D341Med (cell line): Measurements from ENCODE around the gene DPEP3.
"Not testable (repeated sequence)": the region's sequence is repeated elsewhere in the genome, so short reads cannot be mapped to it uniquely, and the experiment has no call there.

Experiments
- DNase-seq: peaks from one replicate; pipeline ENCODE4 v3.0.0; 2012; ENCODE audit warnings: low spot score

DPEP3 gene

DNA sequence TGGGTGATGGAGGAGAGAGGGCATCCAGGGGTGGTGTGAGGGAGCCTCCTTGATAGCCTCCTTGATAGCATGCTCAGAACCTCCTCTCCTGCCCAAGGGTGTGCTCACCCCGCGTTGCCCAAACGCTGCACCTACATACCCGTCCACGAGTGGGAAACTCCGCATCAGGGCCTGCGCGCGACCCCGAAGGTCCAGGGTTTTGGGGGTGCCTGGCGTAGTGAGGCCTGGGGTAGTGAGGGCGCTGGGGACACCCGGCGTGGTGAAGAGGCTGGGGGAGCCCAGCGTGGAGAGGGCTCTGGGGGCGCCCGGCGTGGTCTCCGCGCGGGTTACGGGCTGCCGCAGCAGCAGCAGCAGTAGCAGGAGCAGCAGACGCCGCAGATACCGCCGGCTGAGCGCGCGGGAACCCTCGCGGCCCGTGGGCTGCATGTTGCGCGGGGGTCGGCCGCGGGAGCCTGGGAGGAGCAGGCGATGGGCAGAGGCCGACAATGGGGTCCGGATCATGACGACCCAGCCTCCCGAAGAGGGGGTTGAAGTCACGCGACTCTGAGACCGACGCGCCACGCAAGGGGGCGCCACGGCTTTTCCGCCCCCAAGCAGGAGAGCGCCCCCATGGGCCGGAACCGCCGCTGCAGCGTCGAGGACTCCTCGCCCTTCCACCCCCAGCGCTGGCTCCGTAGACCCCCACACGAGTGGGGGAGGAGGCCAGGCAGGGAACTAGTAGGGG, at the start of gene DPEP3:
DPEP3 (minus strand) TSS at position 545 of the 724 bp plus-strand sequence; CDS start at position 426, 119 bp downstream.
- DNase-seq = no peak

GRCh38 chr16:68028996-68029395, 48.7 kb upstream of the DPEP3 start:
- no peak for DNase-seq

DNA sequence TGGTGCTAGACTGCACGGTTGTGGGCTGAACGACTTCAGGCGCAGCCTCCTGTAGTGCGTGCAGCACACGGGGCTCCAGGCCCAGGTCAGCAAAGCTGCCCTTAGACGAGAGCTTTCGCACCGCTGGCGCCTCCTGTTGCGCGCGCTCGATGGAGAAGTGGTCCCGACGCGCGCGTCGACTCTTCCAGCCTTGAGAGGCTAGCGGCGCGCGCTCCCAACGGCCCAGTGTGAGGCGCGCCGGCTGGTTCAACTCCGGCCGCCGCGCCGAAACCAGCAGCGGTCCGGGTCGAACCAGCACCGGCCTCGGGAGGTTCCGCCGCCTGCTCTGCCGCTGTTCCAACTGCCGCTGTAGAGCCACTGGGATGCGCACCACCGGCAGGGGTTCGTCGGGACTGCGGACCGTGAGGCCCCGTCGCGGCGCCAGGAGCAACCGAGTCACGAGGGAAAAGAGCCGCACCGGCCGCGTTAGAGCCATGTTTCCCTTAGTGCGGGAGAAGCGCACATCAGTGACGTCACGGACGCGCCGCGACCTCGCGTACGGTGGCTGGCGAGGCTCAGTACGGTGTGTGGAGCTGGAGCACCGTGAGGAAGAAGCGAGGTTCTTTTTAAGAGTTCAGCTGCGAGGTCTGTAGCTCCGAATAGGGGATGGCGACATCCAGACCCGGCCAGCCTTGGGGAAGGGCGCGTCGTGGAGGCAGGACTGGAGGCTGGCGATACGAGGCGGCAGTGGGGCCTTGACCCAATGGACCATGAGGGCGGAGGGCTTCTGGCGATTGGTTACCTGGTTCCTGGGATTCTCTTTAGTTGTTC, 42.6 kb upstream of the DPEP3 start, which contains the start of the genes DDX28 and DUS2:
DDX28 (minus strand) TSS at position 505 of the 810 bp plus-strand sequence; CDS start at position 475, 30 bp downstream.
DUS2 (plus strand) TSS at position 557 of the 810 bp plus-strand sequence. CDS start 14,740 bp downstream, outside the sequence.
- DNase-seq = peak; percentile 91

GRCh38 chr16:68022278-68022727, 42.0 kb upstream of the DPEP3 start:
- no peak for DNase-seq

DNA sequence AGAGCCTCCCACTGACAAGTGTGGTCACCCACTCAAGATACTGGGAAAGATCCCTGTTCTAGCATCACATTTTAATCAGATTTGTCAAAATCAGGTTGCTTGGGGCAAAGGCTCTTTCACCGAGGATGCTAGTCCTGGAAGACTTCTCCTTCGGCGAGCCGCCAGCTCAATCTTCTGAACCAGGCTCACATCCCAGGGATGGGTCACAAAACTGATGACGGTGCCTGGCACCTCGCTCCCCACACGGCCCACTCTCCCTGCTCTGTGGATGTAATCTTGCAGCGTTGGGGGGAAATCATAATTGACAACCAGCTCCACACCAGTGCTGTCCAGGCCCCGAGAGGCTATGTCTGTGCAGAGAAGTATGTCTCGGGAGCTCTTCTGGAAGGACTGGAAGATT, 41.2 kb upstream of the DPEP3 start:
- DNase-seq = no peak

- no peak for DNase-seq
Observed at GRCh38 chr16:68019167-68019680, 38.9 kb upstream of the DPEP3 start.

- DNase-seq = peak; percentile 3
Observed at GRCh38 chr16:68015681-68016080, 35.4 kb upstream of the DPEP3 start, which contains the start of gene DPEP2NB. TSS of gene DPEP2NB (minus strand) at chr16:68015911. CDS start at chr16:68015770, 141 bp downstream.

GRCh38 chr16:68013440-68013839, 33.1 kb upstream of the DPEP3 start:
- peak; percentile 17 for DNase-seq

DNA sequence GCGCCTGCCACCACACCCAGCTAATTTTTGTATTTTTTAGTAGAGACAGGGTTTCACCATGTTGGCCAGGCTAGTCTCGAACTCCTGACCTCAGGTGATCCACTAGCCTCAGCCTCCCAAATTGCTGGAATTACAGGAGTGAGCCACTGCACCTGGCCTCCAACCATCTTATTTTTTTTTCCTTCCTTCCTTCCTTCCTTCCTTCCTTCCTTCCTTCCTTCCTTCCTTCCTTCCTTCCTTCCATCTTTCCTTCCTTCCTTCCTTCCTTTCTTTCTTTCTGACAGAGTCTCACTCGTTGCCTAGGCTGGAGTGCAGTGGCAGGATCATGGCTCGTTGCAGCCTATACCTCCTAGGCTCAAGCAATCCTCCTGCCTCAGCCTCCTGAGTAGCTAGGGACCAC, 29.6 kb upstream of the DPEP3 start:
- DNase-seq = not testable (repeated sequence)

GRCh38 chr16:68009157-68009735, 28.9 kb upstream of the DPEP3 start:
- DNase-seq = peak; percentile 17

DNA sequence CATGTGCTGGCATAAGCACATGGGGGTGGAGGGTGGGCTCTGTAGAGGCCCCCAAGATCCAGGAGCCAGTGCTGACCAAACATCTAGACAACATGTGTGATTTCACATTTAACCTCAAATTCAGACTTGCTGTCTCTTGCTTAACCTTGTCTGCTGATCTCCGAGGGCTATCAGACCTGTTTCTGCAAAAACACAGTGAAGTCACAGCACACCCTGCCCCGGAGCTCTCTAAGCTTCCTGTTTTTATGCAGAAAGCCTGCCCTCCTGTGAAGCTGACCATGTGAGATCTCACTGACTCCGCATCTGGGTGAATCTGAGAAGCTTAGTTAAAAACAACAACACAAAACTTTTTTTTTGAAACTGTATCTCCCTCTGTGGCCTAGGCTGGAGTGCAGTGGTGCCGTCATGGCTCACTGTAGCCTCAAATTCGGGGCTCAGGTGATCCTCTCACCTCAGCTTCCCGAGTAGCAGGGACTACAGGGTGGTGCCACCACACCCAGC, 25.5 kb upstream of the DPEP3 start:
- DNase-seq = no peak

- DNase-seq = no peak
Observed at GRCh38 chr16:68005211-68005610, 24.9 kb upstream of the DPEP3 start.

GRCh38 chr16:68003031-68003430, 22.7 kb upstream of the DPEP3 start:
- no peak for DNase-seq

DNA sequence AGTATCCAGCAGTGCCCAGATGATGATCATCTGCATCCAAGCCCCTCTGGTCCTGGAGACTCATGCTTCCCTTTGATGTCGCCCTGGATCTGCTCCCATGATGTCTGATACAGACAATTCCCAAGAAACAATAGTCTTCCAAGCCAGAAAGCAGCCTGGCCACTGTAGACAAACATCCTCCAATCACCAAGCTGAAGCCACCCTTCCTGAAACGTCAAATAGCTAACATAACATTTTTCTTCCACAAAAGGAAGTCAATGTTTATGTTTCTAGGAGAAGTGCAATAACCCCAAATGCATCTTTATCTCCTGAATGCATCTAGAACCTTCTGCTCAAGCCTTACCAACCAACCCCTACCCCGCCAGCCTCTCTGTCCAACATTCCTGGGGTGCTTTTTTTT, 20.2 kb upstream of the DPEP3 start:
- no peak for DNase-seq

DNA sequence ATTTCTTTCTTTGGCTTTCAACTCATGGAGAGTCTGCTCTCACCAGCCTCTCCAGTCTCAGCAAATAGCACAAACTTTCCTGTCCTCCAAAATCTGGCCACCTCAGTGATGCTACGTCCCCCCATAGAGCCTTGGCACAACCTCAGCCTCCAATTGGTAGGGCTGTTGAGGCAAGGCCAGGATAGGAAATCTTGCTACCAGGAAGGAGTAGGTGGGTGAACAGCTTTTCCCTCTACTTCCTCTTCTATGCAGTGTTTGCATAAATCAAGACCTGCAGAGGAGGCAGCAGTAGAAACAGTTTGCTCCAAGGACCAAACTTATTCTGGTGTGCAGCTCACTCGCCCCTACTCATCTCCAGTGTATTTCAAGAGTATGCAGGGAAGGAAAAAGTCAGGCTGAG, 19.7 kb upstream of the DPEP3 start:
- DNase-seq = no peak

DNA sequence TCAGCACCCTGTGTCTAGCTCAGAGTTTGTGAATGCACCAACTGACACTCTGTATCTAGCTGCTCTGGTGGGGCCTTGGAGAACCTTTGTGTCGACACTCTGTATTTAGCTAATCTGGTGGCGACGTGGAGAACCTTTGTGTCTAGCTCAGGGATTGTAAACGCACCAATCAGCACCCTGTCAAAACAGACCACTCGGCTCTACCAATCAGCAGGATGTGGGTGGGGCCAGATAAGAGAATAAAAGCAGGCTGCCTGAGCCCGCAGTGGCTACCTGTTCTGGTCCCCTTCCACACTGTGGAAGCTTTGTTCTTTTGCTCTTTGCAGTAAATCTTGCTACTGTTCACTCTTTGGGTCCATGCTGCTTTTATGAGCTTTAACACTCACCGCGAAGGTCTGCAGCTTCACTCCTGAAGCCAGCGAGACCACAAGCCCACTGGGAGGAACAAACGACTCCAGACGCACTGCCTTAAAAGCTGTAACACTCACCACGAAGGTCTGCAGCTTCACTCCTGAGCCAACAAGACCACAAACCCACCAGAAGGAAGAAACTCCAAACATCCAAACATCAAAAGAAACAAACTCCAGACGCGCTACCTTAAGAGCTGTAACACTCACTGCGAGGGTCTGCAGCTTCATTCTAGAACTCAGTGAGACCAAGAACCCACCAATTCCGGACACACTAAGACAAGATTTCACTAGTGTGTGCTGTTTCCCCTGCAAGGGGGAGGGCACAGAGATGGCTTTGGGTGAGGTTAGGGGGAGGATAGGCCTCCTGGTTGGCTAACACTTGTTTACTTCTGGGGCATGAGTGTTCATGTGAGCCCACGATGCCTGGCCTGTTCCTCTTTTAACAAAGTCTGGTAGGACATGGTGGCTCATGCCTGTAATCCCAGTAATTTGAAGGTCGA, 18.7 kb upstream of the DPEP3 start, which contains the start of gene DPEP2:
DPEP2 (minus strand) TSS at position 706 of the 910 bp plus-strand sequence. CDS start 6,272 bp downstream, outside the sequence.
- DNase-seq = not testable (repeated sequence)

DNA sequence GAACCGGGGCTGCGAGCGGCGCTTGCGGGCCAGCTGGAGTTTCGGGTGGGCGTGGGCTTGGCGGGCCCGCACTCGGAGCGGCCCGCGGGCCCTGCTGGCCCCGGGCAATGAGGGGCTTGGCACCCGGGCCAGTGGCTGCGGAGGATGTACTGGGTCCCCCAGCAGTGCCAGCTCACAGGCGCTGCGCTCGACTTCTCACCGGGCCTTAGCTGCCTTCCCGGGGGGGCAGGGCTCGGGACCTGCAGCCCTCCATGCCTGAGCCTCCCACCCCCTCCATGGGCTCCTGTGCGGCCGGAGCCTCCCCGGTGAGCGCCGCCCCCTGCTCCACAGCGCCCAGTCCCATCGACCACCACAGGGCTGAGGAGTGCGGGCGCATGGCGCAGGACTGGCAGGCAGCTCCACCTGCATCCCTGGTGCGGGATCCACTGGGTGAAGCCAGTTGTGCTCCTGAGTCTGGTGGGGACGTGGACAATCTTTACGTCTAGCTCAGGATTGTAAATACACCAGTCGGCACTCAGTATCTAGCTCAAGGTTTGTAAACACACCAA, 18.0 kb upstream of the DPEP3 start:
- DNase-seq = not testable (repeated sequence)

GRCh38 chr16:67996666-67997065, 16.4 kb upstream of the DPEP3 start:
- DNase-seq = no peak

GRCh38 chr16:67995423-67995822, 15.1 kb upstream of the DPEP3 start:
- no peak for DNase-seq

GRCh38 chr16:67994040-67994408, 13.7 kb upstream of the DPEP3 start:
- not testable (repeated sequence) for DNase-seq
